ENCODE measurements around the gene FARP1. TPM values are rescaled to one million over a fixed set of nuclear protein-coding genes. Genes with fewer than 3 reads are reported as not detected.

The FARP1 gene
- polyA plus RNA-seq, 1 of the 3 experiments (the other 2 are of a cell fraction) = 12.0 TPM

- no peak for TF ChIP-seq EP300 (IDR thresholded peaks at IDR 0.05; ENCODE audit: borderline replicate concordance in 1 of 2, low read depth in 1 of 2, low read length in 1 of 2)
- no peak for TF ChIP-seq RFX5 (IDR thresholded peaks at IDR 0.05; ENCODE audit: low read length)
- no peak for TF ChIP-seq CHD2 (IDR thresholded peaks at IDR 0.05; ENCODE audit: low read length, partially characterized antibody)
- TF ChIP-seq SMC3 (IDR thresholded peaks at IDR 0.05; ENCODE audit: low read depth, low read length) = no peak
- no peak for TF ChIP-seq NFIC (IDR thresholded peaks at IDR 0.05; ENCODE audit: borderline replicate concordance)
- TF ChIP-seq JUND (IDR thresholded peaks at IDR 0.05) = no peak
- TF ChIP-seq REST (IDR thresholded peaks at IDR 0.05; ENCODE audit: low read depth, low read length) = no peak
- no peak for TF ChIP-seq RCOR1 (IDR thresholded peaks at IDR 0.05; ENCODE audit: low read length)
- no peak for TF ChIP-seq IRF3 (IDR thresholded peaks at IDR 0.05; ENCODE audit: low read depth, low read length)
Observed at GRCh38 chr13:98273067-98273823, 130.4 kb downstream of the FARP1 start (continued).

- H3K4me2 ChIP-seq = no peak overlapping the region
- peak overlapping the region in 1 of 2 experiments; percentile 64; a peak in 2 of 4 replicates for H3K27ac ChIP-seq (ENCODE audit: low read depth in 2 of 2, low read length in 1 of 2)
- no peak overlapping the region for H3K9ac ChIP-seq
- 97% methylated on average over 12 of the region's 12 CpGs for WGBS (ENCODE audit: low lambda C conversion rate)
- no peaks in the 10 kb centered on the region; the same call in 1 of the 2 replicates for H4K20me1 ChIP-seq (ENCODE audit: insufficient read depth)
- H3K79me2 ChIP-seq (ENCODE audit: insufficient read depth) = peaks cover 17% of the 10 kb centered on the region
- no peaks in the 10 kb centered on the region for H3K9me2 ChIP-seq
- no peak overlapping the region for H3K4me3 ChIP-seq (ENCODE audit: low read depth in 2 of 2, low read length in 1 of 2)
- no peaks in the 10 kb centered on the region for H3K36me3 ChIP-seq (replicated peaks in 1 of 2; ENCODE audit: control insufficient read depth in 1 of 2, insufficient read depth in 2 of 2, low read length in 1 of 2)
- peaks cover 3% of the 10 kb centered on the region for H3F3A ChIP-seq (replicated peaks; ENCODE audit: insufficient read depth)
- no peaks in the 10 kb centered on the region for H3K9me3 ChIP-seq
- no peak for DNase-seq
- no peak for TF ChIP-seq TCF12 (IDR thresholded peaks at IDR 0.05)
- no peak for TF ChIP-seq RCOR1 (IDR thresholded peaks at IDR 0.05; ENCODE audit: low read length)
- no peak for TF ChIP-seq NRF1 (IDR thresholded peaks at IDR 0.05; ENCODE audit: low read depth, low read length)
- no peak for TF ChIP-seq TEAD4 (IDR thresholded peaks at IDR 0.05; ENCODE audit: borderline replicate concordance, insufficient read depth)
- POLR2A ChIA-PET = no interaction called here
- H3K4me1 ChIP-seq (ENCODE audit: control insufficient read depth in 1 of 2, insufficient read depth in 2 of 2, low read depth in 1 of 2, low read length in 1 of 2) = peaks cover 8 to 24% of the 10 kb centered on the region in 2 experiments; a peak in 3 of 4 replicates
- CTCF ChIA-PET = no interaction called here
- no peak overlapping the region for H2AFZ ChIP-seq (ENCODE audit: low read depth)
- no peaks in the 10 kb centered on the region for H3K27me3 ChIP-seq (ENCODE audit: insufficient read depth)
Observed at GRCh38 chr13:98273824-98274742, 131.2 kb downstream of the FARP1 start.
